Skin of body (tissue), 2 donors: Measurements from ENCODE around the gene ZIC1. TPM values are rescaled to one million over a fixed set of nuclear protein-coding genes. Genes with fewer than 3 reads are reported as not detected.

Source experiments
- DNase-seq: peaks from one replicate; lab custom pipeline; 2025; lab: John Stamatoyannopoulos, UW
- total RNA-seq: library from RNA; depleted of rRNA; stranded (reverse); fragments of >200 nt; gene quantifications from one replicate; pipeline ENCODE4 v1.2.3, GENCODE V29; 2014

The ZIC1 gene
- total RNA-seq, 1 donor from 2014 or later: 5.9 TPM

GRCh38 chr3:147380387-147380951 is 28.7 kb upstream of the ZIC1 start:
- DNase-seq: no peak

GRCh38 chr3:147380977-147381376 is 28.2 kb upstream of the ZIC1 start:
- no peak for DNase-seq

- DNase-seq: no peak
Observed at GRCh38 chr3:147381596-147381995, 27.6 kb upstream of the ZIC1 start.

- DNase-seq: no peak
Observed at GRCh38 chr3:147383617-147384016, 25.5 kb upstream of the ZIC1 start.

GRCh38 chr3:147384210-147385058 is 24.7 kb upstream of the ZIC1 start:
- no peak for DNase-seq

- DNase-seq: no peak
Observed at GRCh38 chr3:147385059-147386012, 23.8 kb upstream of the ZIC1 start.

GRCh38 chr3:147387291-147387884 is 21.8 kb upstream of the ZIC1 start:
- DNase-seq: no peak

GRCh38 chr3:147387885-147388699 is 21.1 kb upstream of the ZIC1 start:
- no peak for DNase-seq

GRCh38 chr3:147388700-147389580 is 20.2 kb upstream of the ZIC1 start:
- no peak for DNase-seq

- no peak for DNase-seq
Observed at GRCh38 chr3:147389717-147390116, 19.4 kb upstream of the ZIC1 start.

GRCh38 chr3:147390589-147391569 is 18.3 kb upstream of the ZIC1 start:
- DNase-seq: no peak

- peak; percentile 50 for DNase-seq
Observed at GRCh38 chr3:147391781-147392624, 17.2 kb upstream of the ZIC1 start.

- DNase-seq: no peak
Observed at GRCh38 chr3:147392625-147392946, 16.6 kb upstream of the ZIC1 start.

GRCh38 chr3:147393261-147393942 is 15.8 kb upstream of the ZIC1 start:
- no peak for DNase-seq

GRCh38 chr3:147393943-147394883 is 15.0 kb upstream of the ZIC1 start:
- no peak for DNase-seq

GRCh38 chr3:147394884-147395225 is 14.3 kb upstream of the ZIC1 start:
- no peak for DNase-seq
